LNCAP (cell line): ENCODE measurements around the gene ZNF581.
A peak's percentile ranks its signal among the peaks of the same experiment; 100 is the strongest.

Experiments used
- CTCF ChIP-seq: fragments of 450-650 bp; IDR thresholded peaks from 2 replicates; pipeline ENCODE4 v1.5.1; 2017; ENCODE audit warnings: mild to moderate bottlenecking

ZNF581 gene

GRCh38 chr19:55605637-55606470 is 37.6 kb upstream of the ZNF581 start, which contains the start of gene ZNF865:
ZNF865 (plus strand) TSS chr19:55605647; CDS start chr19:55613619, 7,972 bp downstream.
- peak; percentile 69 for TF ChIP-seq CTCF

- no peak for TF ChIP-seq CTCF
Measured at GRCh38 chr19:55606471-55606787, 37.0 kb upstream of the ZNF581 start.

- no peak for TF ChIP-seq CTCF
Measured at GRCh38 chr19:55606817-55607216, 36.6 kb upstream of the ZNF581 start.

GRCh38 chr19:55609326-55609725 is 34.1 kb upstream of the ZNF581 start:
- no peak for TF ChIP-seq CTCF

GRCh38 chr19:55611300-55611982 is 32.0 kb upstream of the ZNF581 start:
- no peak for TF ChIP-seq CTCF

GRCh38 chr19:55611983-55612645 is 31.3 kb upstream of the ZNF581 start:
- no peak for TF ChIP-seq CTCF

- TF ChIP-seq CTCF: no peak
Measured at GRCh38 chr19:55613396-55613795, 30.1 kb upstream of the ZNF581 start.
